ENCODE results near the gene OLFM2. TPM values are rescaled to one million over a fixed set of nuclear protein-coding genes. Genes with fewer than 3 reads are reported as not detected.

OLFM2 gene
- total and polyA plus RNA-seq, 8 donors = 2.4 to 27.4 (median 8.7) TPM

- Histone ChIP-seq H3K9me3 (no peaks in the 10 kb centered on the region), H3K4me1 (no peaks in the 10 kb centered on the region), H3K27ac (no peak overlapping the region), H3K36me3 (peaks cover 0 to 25% (median 10%) of the 10 kb centered on the region in 3 donors), H3K4me3 (no peak overlapping the region), H3K27me3 (no peaks in the 10 kb centered on the region)
- intact Hi-C loops (cut with DNase I) = no loop called here
- FAIRE-seq = no peak
- DNase-seq = no peak
- 90 to 96% methylated on average over 11 of the region's 11 CpGs for WGBS, 2 donors
- TF ChIP-seq CTCF (IDR thresholded peaks at IDR 0.05) = no peak
- ATAC-seq = no peak
These were observed 127.2 kb downstream of the OLFM2 start for GRCh38 chr19:9808855-9809824.

- intact Hi-C loops (cut with DNase I) = no loop called here
- no peak for FAIRE-seq
- Histone ChIP-seq H3K27ac (no peak overlapping the region), H3K36me3 (peaks cover 0 to 25% (median 10%) of the 10 kb centered on the region in 3 donors), H3K9me3 (no peaks in the 10 kb centered on the region), H3K4me1 (no peaks in the 10 kb centered on the region), H3K27me3 (no peaks in the 10 kb centered on the region), H3K4me3 (no peak overlapping the region)
- 91 to 92% methylated on average over 3 of the region's 3 CpGs for WGBS, 2 donors
- DNase-seq = no peak
- no peak for ATAC-seq
- TF ChIP-seq CTCF (IDR thresholded peaks at IDR 0.05) = no peak
These were observed 129.5 kb downstream of the OLFM2 start for GRCh38 chr19:9806803-9807202.

Other genes starting within 250 kb of the OLFM2 start
- 10 to 100 TPM in 1 of 6 donors, 1 to 10 TPM in 5; 2.3 to 10.2 (median 4.0) TPM for gene ZNF846, start 167.8 kb downstream of the OLFM2 start, total RNA-seq
- 1 to 10 TPM; 5.1 to 6.1 TPM for gene ZNF846, start 167.8 kb downstream of the OLFM2 start, polyA plus RNA-seq
- 10 to 100 TPM in 1 of 6 donors, 1 to 10 TPM in 5; 6.5 to 12.5 (median 7.0) TPM for gene FBXL12, start 117.4 kb downstream of the OLFM2 start, total RNA-seq
- 10 to 100 TPM; 16.6 to 20.5 TPM for gene FBXL12, start 117.4 kb downstream of the OLFM2 start, polyA plus RNA-seq
- gene UBL5, start 108.6 kb downstream of the OLFM2 start, total RNA-seq = 100 to 1,000 TPM in 2 of 6 donors, 10 to 100 TPM in 4; 57.5 to 117 (median 87.5) TPM
- 100 to 1,000 TPM; 361 to 440 TPM for gene UBL5, start 108.6 kb downstream of the OLFM2 start, polyA plus RNA-seq
- gene PIN1, start 101.2 kb downstream of the OLFM2 start, total RNA-seq = 10 to 100 TPM; 15.1 to 28.4 (median 22.0) TPM
- 10 to 100 TPM; 42.4 to 92.8 TPM for gene PIN1, start 101.2 kb downstream of the OLFM2 start, polyA plus RNA-seq
- 1 to 10 TPM; 1.0 to 4.0 (median 2.0) TPM for gene COL5A3, start 74.0 kb upstream of the OLFM2 start, total RNA-seq
- 1 to 10 TPM; 6.4 to 8.7 TPM for gene COL5A3, start 74.0 kb upstream of the OLFM2 start, polyA plus RNA-seq
- gene RDH8, start 77.0 kb upstream of the OLFM2 start, total RNA-seq = not detected
- gene RDH8, start 77.0 kb upstream of the OLFM2 start, polyA plus RNA-seq = not detected
- gene SHFL, start 149.8 kb upstream of the OLFM2 start, total RNA-seq = 10 to 100 TPM in 5 of 6 donors, 1 to 10 TPM in 1; 7.9 to 19.9 (median 14.5) TPM
- 10 to 100 TPM; 39.6 to 41.0 TPM for gene SHFL, start 149.8 kb upstream of the OLFM2 start, polyA plus RNA-seq
- 1 to 10 TPM in 1 of 6 donors, under 1 TPM in 5; 0.12 to 1.1 (median 0.74) TPM for gene ANGPTL6, start 166.2 kb upstream of the OLFM2 start, total RNA-seq
- 1 to 10 TPM; 1.2 to 1.7 TPM for gene ANGPTL6, start 166.2 kb upstream of the OLFM2 start, polyA plus RNA-seq
- gene PPAN, start 169.8 kb upstream of the OLFM2 start, total RNA-seq = 10 to 100 TPM in 5 of 6 donors, 1 to 10 TPM in 1; 9.3 to 32.0 (median 15.8) TPM
- 10 to 100 TPM; 55.9 to 67.9 TPM for gene PPAN, start 169.8 kb upstream of the OLFM2 start, polyA plus RNA-seq
- 1 to 10 TPM; 2.5 to 8.5 (median 5.8) TPM for gene P2RY11, start 175.2 kb upstream of the OLFM2 start, total RNA-seq
- 10 to 100 TPM; 17.4 TPM for gene P2RY11, start 175.2 kb upstream of the OLFM2 start, polyA plus RNA-seq
- gene EIF3G, start 183.4 kb upstream of the OLFM2 start, total RNA-seq = 100 to 1,000 TPM; 146 to 215 (median 181) TPM
- 100 to 1,000 TPM; 169 to 228 TPM for gene EIF3G, start 183.4 kb upstream of the OLFM2 start, polyA plus RNA-seq

Data from pancreas (tissue), 10 donors.